Stimulated activated CD8-positive, alpha-beta memory T cell treated with anti-CD3 and anti-CD28 coated beads, Interleukin-12 subunit alpha, Interleukin-12 subunit beta, amount 100 ng/mL, for 24 hours (primary cell): ENCODE results near the gene SERPINI1.

ENCODE experiments used
- DNase-seq: peaks from one replicate; pipeline ENCODE4 v3.0.0-alpha.2; 2020; ENCODE audit errors: extremely low read depth

Gene SERPINI1

DNA sequence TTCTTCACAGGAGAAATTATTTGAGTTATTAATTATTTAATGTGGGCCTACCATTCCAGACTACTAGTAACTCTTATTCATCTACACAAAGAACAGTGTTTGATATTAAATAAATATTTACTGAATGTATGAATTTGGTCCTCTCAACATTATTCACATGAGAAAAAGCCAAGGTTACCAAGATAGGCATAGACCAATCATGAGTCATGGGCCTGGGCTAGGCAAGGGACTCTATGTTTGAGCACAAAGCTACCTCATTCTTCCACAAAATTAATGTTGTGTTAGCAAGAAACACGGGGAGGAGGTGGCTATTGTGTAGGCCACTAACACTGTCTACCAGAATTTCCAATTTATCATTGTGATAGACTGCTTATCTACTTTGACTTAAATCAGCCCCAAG is 115.7 kb downstream of the SERPINI1 start:
- DNase-seq, result no peak

GRCh38 chr3:167851749-167852148 is 116.2 kb downstream of the SERPINI1 start:
- DNase-seq, result no peak

GRCh38 chr3:167852216-167852615 is 116.7 kb downstream of the SERPINI1 start:
- DNase-seq, result no peak

DNA sequence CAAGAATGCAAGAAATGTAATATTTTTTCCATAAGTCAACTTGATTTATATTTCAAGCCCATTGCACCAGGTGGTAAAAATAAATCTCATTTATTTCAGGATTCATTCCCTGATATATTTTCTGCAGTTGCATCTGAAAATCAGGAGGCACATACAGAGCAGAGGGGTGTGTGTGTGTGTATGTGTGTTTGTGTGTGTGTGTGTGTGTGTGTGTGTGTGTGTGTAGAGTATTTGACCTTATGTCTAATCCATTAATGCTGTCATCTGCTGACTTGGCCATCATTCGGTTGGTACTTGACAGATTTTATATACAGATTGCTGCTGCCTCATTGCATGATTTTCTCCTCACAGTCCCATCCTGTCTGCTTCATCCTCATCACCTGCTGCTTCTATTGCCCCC is 118.5 kb downstream of the SERPINI1 start:
- no peak for DNase-seq

DNA sequence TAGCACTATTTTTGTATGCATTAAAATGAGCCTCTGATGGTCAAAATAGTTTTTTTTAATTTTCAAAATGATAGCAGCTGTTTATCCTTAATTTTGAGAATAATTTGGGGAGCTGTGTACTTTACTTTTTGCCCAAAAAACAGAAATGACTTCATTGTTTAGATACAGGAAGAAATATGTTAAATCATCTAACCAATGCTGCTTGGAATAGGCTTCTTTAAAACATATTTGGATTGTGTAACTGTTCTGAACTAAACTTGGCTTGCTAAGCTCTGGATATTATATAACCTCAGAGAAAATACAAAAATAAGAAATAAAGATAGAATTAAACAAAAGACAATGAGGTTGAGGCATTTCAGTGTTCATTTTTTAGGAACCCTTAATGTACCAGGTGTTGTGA is 119.3 kb downstream of the SERPINI1 start:
- no peak for DNase-seq

DNA sequence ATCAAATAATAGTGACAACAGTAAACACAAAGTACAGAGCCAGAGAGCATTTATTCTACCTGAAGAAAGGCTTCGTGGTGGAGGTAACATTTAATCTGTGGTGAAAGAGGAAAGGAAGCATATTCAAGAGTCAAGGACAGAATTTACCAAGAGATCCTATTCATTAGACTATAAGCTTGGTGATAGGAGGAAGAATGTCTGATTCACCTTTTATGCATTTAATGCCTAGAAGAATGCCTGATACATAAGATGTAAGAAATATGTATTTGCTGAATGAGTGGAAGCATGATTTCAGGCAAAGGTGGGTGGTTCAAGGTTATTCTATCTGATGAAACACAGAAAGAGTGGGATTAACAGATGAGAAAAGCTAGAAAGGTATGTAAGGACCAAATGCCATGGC is 119.8 kb downstream of the SERPINI1 start:
- DNase-seq, result no peak

DNA sequence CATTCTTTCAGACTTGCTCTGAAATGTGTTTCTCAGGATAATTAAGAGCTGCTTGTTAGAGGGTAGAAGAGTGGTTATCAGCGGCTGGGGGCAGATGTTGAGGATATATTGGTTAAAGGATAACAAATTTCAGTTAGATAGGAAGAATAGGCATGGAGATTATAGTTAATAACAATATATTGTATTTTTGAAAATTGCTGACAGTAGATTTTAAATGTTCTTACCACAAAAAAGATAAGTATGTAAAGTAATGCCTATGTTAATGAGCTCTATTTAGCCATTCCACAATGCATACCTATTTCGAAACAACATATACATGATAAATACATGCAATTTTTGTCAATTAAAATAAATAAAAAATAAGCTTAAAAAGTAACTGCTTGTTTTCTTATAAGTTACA is 123.3 kb downstream of the SERPINI1 start:
- DNase-seq, result no peak

DNA sequence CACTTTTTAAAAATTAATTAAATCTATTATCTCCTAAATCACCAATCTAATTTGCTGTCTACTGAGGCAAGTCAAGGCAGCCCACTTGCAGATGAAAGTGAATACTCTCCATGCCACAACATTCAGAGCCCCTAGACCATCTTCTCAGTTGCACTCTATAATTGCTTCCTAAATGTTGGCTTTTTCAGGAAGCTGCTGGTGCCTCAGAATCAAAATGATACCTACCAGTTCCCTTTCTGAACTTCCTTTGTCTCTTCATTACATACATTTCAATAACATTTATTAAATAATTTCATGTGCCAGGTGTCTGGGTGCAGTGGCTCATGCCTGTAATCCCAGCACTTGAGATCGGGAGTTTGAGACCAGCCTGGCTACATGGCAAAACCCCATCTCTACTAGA is 124.1 kb downstream of the SERPINI1 start:
- no peak for DNase-seq

DNA sequence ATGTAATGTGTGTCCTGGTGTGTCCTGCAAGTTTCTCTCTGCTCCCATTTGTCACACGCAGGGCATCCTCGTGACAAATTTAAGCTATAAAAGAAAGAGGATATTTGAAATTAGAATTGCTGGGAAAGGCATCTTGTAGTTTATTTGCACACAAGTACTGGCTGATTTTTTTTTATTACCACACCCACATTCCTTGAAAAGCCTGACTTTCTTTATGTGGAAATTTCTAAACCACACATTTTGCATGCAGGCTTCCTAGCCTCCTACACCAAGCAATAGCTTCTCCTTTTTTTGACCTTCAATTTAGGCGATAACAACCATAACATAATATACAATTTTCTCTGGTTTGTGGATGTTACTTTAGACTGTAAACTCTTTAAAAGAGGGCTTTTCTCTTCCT is 126.1 kb downstream of the SERPINI1 start:
- DNase-seq, result no peak

DNA sequence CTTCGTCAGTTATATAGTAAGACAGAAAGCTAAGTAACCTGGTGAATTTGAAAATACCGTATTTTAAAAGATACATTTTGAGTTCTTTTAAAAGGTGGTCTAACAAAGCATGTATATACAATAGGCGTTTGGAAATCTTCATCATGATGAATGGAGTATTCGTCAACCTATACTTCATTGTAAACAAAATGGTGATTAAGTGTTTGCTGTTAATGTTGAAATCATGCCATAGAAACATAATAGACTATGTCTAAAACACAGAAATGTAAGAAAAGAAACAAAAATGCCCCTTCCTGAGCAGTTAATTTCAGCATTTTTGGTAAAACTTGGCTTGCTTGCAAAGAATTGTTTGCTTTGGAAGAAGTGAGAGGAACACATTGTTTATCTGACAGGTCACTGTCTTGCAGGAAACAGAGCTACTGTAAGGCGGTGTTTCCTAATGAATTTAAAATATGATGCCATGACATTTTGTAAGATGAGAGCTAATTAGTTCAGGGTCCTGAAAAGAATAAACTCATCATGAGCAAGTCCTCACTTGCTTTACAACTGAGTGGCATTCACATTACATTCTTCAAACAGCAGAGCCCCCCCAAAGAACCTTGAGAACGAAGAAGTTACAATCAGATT is 126.7 kb downstream of the SERPINI1 start:
- no peak for DNase-seq

- no peak for DNase-seq
Measured at GRCh38 chr3:167863811-167864551, 128.5 kb downstream of the SERPINI1 start.

DNA sequence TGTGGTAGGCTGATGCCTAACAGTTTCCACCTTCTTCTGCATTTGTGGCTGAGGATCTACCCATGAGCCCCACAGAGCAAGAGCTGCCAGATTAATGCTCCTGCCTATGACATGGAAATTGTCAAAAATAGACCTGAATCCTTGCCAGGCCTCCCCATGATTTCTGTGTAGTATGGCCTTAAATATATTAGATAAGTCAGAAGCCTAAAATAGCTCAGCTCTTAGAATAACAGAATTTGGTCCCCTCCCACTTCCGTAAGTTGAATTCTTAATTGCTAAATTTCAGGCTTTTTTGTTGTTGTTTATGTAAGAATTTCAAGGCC is 129.0 kb downstream of the SERPINI1 start:
- DNase-seq, result no peak

GRCh38 chr3:167866331-167866730 is 130.8 kb downstream of the SERPINI1 start:
- no peak for DNase-seq

DNA sequence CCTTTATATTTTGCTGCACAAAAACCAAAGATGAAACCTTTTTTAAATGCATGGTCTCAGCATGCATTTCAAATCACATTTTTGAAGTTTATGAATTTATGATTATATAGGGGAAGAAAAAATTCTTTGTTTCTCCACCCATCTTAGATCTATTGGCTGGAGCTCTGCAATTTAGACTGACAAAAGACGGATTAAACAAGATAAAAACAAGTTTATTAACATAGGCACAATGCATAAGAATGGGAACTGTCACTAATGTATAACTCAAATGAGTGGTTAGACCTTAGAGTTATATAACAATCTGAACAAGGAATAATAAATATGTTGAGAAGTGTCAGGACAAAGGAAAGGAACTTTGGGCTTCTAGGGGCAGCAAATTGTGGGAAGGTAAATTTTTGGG is 132.5 kb downstream of the SERPINI1 start:
- no peak for DNase-seq

- DNase-seq, result no peak
Measured at GRCh38 chr3:167870181-167870580, 134.7 kb downstream of the SERPINI1 start.

DNA sequence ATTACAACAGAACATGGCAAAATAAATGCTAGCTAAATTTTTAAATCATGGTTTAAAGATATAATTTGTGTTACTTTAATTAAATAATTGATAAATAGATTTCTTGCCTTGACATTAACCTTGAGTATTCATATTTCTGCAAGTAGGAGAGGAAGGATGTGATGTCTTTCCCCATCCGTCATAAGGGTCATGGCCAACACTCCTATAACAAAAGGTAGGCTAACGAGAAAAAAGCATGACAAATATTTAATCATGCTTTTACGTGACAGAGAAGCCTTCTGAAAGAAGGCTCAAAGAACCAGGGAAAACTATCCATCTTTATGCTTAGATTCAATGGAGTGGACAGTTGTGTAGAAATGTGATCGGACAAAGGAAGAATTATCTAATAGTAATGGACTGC is 135.2 kb downstream of the SERPINI1 start:
- no peak for DNase-seq

DNA sequence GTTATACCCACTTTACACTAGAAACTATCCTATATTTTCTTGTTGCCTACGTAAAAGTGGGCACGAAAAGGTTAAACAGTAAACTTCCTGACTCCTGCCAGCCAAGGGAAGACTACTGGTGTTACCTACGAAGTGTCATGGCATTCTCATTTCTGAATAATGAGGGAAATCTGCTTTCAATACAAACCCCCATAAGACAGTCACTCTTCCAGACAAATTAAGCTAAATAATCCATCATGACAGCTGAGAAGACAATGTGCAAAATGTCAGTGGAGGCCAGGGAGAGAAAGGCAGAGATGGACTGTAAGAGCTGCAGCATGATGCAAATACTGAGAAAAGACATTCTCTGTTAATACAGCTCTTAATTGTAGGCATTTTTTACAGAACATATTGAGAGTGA is 136.5 kb downstream of the SERPINI1 start:
- no peak for DNase-seq

GRCh38 chr3:167872941-167873340 is 137.4 kb downstream of the SERPINI1 start:
- no peak for DNase-seq

DNA sequence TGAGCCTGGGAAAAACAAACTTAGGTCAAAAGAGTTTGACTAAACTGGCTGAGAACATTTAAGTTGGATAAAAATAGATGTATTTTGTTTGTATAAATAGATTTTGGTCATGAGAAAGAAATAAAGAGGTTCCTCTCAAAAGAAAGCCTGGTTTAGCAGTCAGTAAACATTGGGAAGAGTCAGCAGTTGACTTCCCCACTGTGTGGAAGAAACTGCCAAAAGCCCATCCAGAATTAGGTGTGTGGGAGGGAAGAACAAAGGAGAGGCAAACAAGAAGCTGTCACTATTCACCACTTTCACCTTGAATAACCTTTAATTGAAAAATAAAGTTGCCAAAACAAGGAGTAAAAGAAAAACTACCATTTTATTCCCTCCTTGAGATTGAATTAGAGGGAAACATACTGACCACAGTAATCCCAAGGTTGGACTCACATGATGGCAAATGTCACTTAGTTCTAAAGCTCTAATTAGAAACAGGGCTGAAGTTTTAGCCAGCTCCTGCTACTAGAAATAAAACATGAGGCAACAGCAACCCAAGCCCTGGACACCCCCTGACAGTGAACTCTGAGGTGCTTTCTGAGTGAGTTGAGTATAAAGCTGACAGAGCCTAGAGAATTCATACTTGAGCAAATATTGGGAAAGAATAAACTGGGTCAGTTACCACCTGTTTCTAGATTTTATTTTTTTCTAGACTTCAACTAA is 139.3 kb downstream of the SERPINI1 start:
- no peak for DNase-seq
